Suprapubic skin (tissue), 4 donors: ENCODE data around the gene TMEM271. TPM values are rescaled to one million over a fixed set of nuclear protein-coding genes. Genes with fewer than 3 reads are reported as not detected.

Experiments used
- DNase-seq, 2 donors: peaks; one replicate each; pipeline ENCODE4 v3.0.0-alpha.2; 2019; ENCODE audit warnings: low spot score in 2 of 2
- H3K27ac ChIP-seq: fragments of 200-600 bp; sonication (generic); one replicate; pipeline ENCODE4 v1.5.1; 2019
- H3K27me3 ChIP-seq: fragments of 200-600 bp; sonication (generic); one replicate; pipeline ENCODE4 v1.5.1; 2019
- H3K36me3 ChIP-seq: fragments of 200-600 bp; sonication (generic); one replicate; pipeline ENCODE4 v1.5.1; 2019
- H3K4me1 ChIP-seq: fragments of 200-600 bp; sonication (generic); one replicate; pipeline ENCODE4 v1.5.1; 2019
- H3K4me3 ChIP-seq: fragments of 200-600 bp; sonication (generic); one replicate; pipeline ENCODE4 v1.5.1; 2019; ENCODE audit warnings: mild to moderate bottlenecking
- H3K9me3 ChIP-seq: fragments of 200-600 bp; sonication (generic); one replicate; pipeline ENCODE4 v1.5.1; 2019
- EP300 ChIP-seq: sonication (generic); formaldehyde crosslinking; IDR thresholded peaks from one replicate; pipeline ENCODE4 v1.6.1; 2017; ENCODE audit warnings: antibody characterized with exemption
- POLR2A ChIP-seq, 2 donors: fragments of 450-650 bp; IDR thresholded peaks; one replicate each; pipeline ENCODE4 v1.6.1; 2017; ENCODE audit warnings: antibody characterized with exemption in 2 of 2, mild to moderate bottlenecking in 2 of 2, moderate library complexity in 2 of 2
- POLR2AphosphoS5 ChIP-seq, 3 donors: sonication (generic); formaldehyde crosslinking; IDR thresholded peaks; one replicate each; pipeline ENCODE4 v1.6.1; 2017; ENCODE audit warnings: antibody characterized with exemption in 3 of 3
- WGBS: methylation state at CpG from one replicate; pipeline ENCODE4 v1.1.5; 2018; 5-methylcytosine and 5-hydroxymethylcytosine counted together
- total RNA-seq, 4 donors: library from RNA; depleted of rRNA; stranded (reverse); fragments of >200 nt; gene quantifications; one replicate each; pipeline ENCODE4 v1.1.0, GENCODE V29; 2016
- TF ChIP-seq, protein P1 (sequence below), 2 donors: fragments of 200-600 bp in 1 of 2; fragments of 450-650 bp in 1 of 2; sonication (generic) in 1 of 2; IDR thresholded peaks; one replicate each; pipeline ENCODE4 v1.5.1; 2016 to 2019; ENCODE audit warnings: antibody characterized with exemption in 2 of 2, mild to moderate bottlenecking in 1 of 2, moderate library complexity in 1 of 2

TMEM271 gene
- total RNA-seq, 4 donors from 2014 or later: 0.40 to 8.7 (median 3.5) TPM

DNA sequence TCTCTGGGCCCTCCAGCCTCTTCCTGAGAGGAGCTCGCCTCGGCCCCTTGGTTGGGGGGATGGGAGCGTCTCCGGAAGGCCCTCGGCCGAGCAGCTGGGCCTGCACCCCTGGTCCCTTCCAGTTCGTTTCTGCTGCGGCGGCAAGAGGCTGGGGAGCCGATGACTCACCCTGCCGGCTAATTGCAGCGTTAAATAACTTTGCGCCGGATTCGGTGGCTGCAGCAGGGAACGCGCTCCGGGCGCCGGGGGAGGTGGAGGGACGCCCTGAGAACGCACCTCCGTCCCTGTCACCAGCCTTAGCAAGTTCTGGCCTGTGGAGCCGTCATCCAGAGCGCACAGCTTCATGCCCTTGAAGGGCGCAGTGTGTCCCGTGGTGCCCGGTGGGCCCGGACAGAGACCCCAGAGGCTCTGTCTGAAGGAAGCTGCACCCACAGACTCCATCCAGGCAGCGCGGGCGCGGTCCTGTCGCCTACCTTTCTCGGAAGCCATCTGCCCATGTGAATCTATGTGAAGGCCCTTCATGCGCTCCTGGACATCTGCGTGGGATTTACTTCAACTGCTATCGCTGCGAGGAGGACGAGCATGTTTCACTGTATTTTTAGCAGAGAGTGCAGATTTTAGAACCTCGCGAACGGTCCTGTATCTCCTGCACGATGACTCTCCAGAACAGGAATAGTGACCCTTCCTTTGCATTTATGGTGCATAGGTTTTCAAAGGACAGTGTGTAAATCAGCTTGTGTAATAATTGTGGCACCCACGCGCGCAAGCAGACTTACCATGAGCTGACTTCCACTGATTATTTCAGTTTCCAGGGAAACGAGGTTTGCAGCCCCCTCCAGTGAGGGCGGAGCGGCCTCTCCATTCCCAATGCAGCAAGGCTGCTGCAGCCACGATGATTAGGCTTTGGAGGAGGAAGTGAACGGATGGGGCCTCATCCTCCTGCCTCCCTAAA, 1.7 kb upstream of the TMEM271 start:
- Histone ChIP-seq H3K27me3 (peaks cover 74% of the 10 kb centered on the region), H3K27ac (peak overlapping the region; percentile 26), H3K36me3 (no peaks in the 10 kb centered on the region), H3K9me3 (no peaks in the 10 kb centered on the region), H3K4me3 (peak overlapping the region; percentile 42), H3K4me1 (peaks cover 33% of the 10 kb centered on the region)
- no peak for DNase-seq
- WGBS: 9% methylated on average over 32 of the region's 52 CpGs
- no peak for TF ChIP-seq POLR2A (IDR thresholded peaks at IDR 0.05)
- no peak for TF ChIP-seq POLR2AphosphoS5 (IDR thresholded peaks at IDR 0.05)
- TF ChIP-seq, protein P1, sequence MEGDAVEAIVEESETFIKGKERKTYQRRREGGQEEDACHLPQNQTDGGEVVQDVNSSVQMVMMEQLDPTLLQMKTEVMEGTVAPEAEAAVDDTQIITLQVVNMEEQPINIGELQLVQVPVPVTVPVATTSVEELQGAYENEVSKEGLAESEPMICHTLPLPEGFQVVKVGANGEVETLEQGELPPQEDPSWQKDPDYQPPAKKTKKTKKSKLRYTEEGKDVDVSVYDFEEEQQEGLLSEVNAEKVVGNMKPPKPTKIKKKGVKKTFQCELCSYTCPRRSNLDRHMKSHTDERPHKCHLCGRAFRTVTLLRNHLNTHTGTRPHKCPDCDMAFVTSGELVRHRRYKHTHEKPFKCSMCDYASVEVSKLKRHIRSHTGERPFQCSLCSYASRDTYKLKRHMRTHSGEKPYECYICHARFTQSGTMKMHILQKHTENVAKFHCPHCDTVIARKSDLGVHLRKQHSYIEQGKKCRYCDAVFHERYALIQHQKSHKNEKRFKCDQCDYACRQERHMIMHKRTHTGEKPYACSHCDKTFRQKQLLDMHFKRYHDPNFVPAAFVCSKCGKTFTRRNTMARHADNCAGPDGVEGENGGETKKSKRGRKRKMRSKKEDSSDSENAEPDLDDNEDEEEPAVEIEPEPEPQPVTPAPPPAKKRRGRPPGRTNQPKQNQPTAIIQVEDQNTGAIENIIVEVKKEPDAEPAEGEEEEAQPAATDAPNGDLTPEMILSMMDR (IDR thresholded peaks at IDR 0.05): no peak
- TF ChIP-seq EP300: no peak

DNA sequence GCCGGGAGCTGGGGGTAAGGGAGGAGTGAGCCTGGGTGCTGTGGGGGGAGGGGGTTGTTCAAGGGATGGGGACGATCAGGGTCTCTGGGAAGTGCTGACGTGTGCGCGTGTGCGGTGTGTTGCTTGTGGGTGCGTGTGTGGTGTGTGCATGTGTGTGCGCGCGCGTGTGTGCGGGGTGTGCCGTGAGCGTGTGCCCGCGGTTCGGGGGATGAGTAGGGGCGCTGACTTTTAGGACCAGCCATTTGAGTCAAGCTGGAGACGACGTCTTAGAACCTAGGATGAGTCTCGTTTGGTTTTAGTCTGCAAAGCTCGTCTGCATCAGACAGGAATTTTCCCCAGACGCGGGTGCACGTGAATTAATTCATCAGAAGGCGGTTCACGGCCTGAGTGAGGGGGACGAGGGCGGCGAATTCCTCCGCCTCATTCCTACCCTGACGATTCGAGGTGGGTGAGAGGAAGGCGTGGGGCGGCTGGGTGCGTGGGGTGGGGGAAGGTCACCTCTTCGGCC, 950 bp upstream of the TMEM271 start:
- H3K9me3 ChIP-seq: no peaks in the 10 kb centered on the region
- H3K4me3 ChIP-seq: peak overlapping the region; percentile 42
- H3K27me3 ChIP-seq: peaks cover 82% of the 10 kb centered on the region
- peaks cover 33% of the 10 kb centered on the region for H3K4me1 ChIP-seq
- TF ChIP-seq POLR2AphosphoS5 (IDR thresholded peaks at IDR 0.05) (no peak), POLR2A (IDR thresholded peaks at IDR 0.05) (no peak), EP300 (no peak)
- TF ChIP-seq, protein P1 (IDR thresholded peaks at IDR 0.05): no peak
- H3K27ac ChIP-seq: peak overlapping the region; percentile 26
- no peaks in the 10 kb centered on the region for H3K36me3 ChIP-seq
- WGBS: 1% methylated on average over 37 of the region's 37 CpGs
- no peak for DNase-seq

DNA sequence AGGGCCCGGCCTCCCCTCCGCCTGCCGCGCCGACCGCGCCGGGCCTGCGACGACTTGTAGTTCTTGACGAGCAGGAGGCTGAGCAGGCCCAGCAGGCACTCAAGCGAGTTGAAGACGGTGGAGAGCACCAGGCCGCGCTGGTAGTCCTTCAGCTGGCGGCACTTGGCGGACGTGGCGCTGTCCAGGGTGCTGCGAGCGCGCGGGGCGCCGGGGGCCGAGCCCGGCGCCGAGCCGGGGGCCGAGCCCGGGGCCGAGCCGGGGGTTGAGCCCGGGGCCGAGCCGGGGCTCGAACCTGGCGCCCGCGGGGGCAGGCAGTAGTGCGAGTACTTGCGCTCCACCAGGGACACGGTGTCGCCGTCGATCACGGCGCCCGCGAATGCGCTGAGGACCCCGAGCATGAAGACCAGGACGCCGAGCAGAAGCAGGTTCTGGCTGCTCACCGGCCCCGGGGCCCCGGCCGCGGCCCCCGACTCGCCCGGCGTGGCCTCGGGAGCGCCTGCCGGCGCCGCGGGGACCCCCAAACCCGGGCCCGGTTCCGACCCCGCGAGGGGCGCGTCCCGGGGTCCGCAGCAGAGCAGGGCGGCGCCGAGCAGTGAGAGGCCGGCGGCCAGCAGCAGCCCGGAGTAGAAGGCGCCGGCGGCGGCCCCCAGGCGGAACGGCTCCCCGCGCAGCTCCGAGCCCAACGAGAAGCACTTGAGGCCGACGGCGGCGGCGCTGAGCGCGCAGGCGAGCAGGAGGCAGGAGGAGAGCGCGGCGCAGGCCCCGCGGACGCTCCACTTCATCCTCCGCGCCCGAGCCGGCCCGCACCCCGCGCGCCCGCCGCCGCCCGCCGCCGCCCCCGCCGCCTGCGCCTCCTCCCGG, 584 bp downstream of the TMEM271 start:
- peak overlapping the region; percentile 49 for H3K4me3 ChIP-seq
- H3K27me3 ChIP-seq: peaks cover 84% of the 10 kb centered on the region
- DNase-seq: no peak

DNA sequence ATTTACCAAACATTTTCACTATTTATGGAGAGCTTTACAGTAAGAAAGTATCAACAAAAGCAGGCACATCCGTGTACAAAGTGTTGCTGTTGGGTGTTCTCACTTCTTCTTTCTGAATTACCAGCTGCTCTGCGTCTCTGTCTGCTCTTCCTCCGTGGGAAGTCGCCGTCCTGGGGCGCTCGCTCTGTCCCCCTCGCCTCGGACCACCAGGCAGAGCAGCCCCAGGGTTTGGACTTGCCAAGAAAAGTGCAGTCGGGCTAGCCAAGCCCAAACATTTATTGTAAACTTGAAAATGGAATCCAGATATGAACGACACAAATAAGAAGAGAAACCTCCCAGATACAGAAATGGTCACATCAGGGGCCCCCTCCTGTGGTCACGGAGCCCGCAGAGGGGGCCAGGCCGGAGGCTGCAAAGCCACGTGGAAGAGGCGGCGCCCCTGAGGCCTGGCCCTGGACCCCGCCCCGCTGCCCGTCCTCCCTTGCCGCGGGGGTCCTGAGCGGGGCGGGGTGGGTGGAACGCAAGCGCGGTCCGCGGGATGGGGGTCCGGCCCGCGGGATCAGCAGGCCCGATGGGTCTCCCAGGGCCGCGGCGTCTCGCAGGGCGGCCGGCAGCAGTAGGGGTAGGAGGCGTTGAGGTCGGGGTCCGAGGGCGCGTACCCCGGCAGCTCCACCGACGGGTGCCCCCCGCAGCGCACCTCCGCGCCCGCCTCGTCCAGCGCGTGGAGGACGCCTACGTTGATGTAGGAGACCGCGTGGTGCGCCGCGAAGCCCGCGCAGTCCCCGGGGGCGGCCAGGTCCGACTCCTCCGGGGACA, 1.5 kb downstream of the TMEM271 start:
- Histone ChIP-seq H3K9me3 (no peaks in the 10 kb centered on the region), H3K4me3 (peak overlapping the region; percentile 49), H3K27me3 (peaks cover 82% of the 10 kb centered on the region), H3K4me1 (peaks cover 33% of the 10 kb centered on the region), H3K27ac (no peak overlapping the region), H3K36me3 (no peaks in the 10 kb centered on the region)
- no peak for DNase-seq
- WGBS: 15% methylated on average over 14 of the region's 68 CpGs
- TF ChIP-seq POLR2AphosphoS5 (IDR thresholded peaks at IDR 0.05): no peak
- TF ChIP-seq POLR2A (IDR thresholded peaks at IDR 0.05): no peak

More for the DNA sequence above, 584 bp downstream of the TMEM271 start:
- TF ChIP-seq, protein P1 (IDR thresholded peaks at IDR 0.05): no peak
- TF ChIP-seq POLR2AphosphoS5 (IDR thresholded peaks at IDR 0.05) (no peak), POLR2A (IDR thresholded peaks at IDR 0.05) (no peak), EP300 (no peak)
- Histone ChIP-seq H3K9me3 (no peaks in the 10 kb centered on the region), H3K27ac (peak overlapping the region; percentile 56), H3K36me3 (no peaks in the 10 kb centered on the region), H3K4me1 (peaks cover 33% of the 10 kb centered on the region)
- no CpG with 5 or more reads among the region's 127 CpGs for WGBS
